Measurements from ENCODE around the gene RECQL5. TPM values are rescaled to one million over a fixed set of nuclear protein-coding genes. Genes with fewer than 3 reads are reported as not detected.
A peak's percentile ranks its signal among the peaks of the same experiment; 100 is the strongest.
"Not testable (repeated sequence)": the region's sequence is repeated elsewhere in the genome, so short reads cannot be mapped to it uniquely, and the experiment has no call there.

RECQL5 gene
- total and polyA plus RNA-seq, 2 donors = 19.6 to 22.2 TPM

DNA sequence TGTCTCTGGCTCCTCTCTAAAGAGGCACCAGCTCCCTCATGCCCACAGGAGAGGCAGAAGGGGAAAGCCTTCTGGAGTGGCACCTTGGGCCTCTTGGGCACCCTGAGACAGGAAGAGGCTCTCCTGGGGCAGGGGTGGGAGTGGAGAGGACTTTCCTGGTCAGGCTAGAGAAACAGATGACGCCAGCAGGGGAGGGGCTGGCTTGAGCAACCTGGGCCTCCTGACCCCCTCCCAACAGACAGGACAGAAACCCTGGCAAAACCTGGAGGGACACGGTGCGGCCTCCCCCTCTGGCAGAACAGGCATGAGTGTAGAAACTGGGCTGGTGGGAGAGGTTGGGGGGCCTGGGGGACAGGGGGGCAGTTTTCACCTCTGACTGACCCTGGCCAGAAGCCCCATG lies 27.6 kb downstream of the RECQL5 start:
- no peak overlapping the region for H3K27ac ChIP-seq (ENCODE audit: low read depth)
- 94% methylated on average over 3 of the region's 3 CpGs for WGBS
- H3K4me1 ChIP-seq (ENCODE audit: insufficient read depth) = peaks cover 1% of the 10 kb centered on the region
- H3K4me3 ChIP-seq (ENCODE audit: low read depth, low read length) = no peak overlapping the region
- no peak for DNase-seq (ENCODE audit: extremely low spot score)
- no peaks in the 10 kb centered on the region for H3K36me3 ChIP-seq (ENCODE audit: insufficient read depth)

DNA sequence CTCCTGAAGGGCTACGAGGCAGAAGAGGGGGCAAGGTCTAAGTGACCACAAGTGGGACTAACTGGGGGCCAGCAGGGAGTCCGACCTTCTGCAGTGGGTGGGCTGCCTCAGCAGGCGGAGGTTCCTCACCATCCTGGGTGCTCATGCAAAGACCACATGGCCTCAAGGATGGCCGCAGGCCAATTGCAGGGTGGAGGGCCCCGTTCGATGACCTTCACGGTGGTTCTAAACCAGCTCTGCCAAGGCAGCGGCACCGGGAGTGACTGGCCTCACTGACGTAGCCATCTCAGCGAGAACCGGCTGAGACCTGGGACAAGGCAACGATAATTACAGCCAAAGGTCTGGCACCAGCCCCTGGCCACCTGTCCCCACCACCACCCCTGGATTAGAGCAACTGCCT lies 28.1 kb downstream of the RECQL5 start:
- H3K36me3 ChIP-seq (ENCODE audit: insufficient read depth) = no peaks in the 10 kb centered on the region
- 93% methylated on average over 13 of the region's 13 CpGs for WGBS
- no peak overlapping the region for H3K4me3 ChIP-seq (ENCODE audit: low read depth, low read length)
- DNase-seq (ENCODE audit: extremely low spot score) = no peak
- peaks cover 4% of the 10 kb centered on the region for H3K4me1 ChIP-seq (ENCODE audit: insufficient read depth)
- no peak overlapping the region for H3K27ac ChIP-seq (ENCODE audit: low read depth)

DNA sequence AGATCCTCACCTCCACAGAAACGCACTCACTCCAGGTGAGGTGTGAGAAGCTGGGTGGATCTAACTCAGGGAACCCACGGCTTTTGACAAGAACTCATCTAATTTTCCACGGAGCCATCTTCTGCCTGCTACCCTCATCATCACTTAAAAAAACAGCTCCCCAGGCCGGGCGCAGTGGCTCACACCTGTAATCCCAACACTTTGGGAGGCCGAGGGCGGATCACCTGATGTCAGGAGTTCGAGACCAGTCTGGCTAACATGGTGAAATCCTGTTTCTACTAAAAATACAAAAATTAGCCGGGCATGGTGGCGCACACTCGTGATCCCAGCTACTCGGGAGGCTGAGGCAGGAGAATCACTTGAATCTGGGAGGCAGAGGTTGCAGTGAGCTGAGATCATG lies 28.9 kb downstream of the RECQL5 start:
- not testable (repeated sequence) for H3K27ac ChIP-seq (ENCODE audit: low read depth); H3K36me3 ChIP-seq (ENCODE audit: insufficient read depth); H3K4me3 ChIP-seq (ENCODE audit: low read depth, low read length); DNase-seq (ENCODE audit: extremely low spot score); H3K4me1 ChIP-seq (ENCODE audit: insufficient read depth)
- 96% methylated on average over 12 of the region's 12 CpGs for WGBS

DNA sequence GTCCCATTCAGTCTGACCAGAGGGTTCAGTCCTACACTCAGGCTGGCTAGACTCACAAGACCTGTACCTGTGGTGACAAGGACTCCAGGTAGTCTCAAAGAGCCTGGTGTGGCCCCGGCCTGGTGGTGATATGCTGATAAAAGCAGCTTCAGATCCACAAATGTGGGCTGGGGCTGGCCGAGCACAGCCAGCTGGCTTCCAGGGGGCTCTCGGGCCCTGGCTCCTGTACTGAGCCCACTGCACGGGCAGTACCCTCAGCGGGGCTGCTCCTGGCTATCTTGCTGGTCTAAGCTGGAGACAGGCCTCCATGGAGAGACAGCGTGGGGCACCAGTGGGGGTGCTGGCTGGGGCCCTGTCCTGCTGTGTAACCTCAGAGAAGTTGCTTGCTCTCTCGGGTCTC lies 29.4 kb downstream of the RECQL5 start:
- Histone ChIP-seq H3K4me1 (ENCODE audit: insufficient read depth) (peaks cover 4% of the 10 kb centered on the region), H3K4me3 (ENCODE audit: low read depth, low read length) (no peak overlapping the region), H3K36me3 (ENCODE audit: insufficient read depth) (no peaks in the 10 kb centered on the region), H3K27ac (ENCODE audit: low read depth) (no peak overlapping the region)
- WGBS = 93% methylated on average over 7 of the region's 7 CpGs
- no peak for DNase-seq (ENCODE audit: extremely low spot score)

DNA sequence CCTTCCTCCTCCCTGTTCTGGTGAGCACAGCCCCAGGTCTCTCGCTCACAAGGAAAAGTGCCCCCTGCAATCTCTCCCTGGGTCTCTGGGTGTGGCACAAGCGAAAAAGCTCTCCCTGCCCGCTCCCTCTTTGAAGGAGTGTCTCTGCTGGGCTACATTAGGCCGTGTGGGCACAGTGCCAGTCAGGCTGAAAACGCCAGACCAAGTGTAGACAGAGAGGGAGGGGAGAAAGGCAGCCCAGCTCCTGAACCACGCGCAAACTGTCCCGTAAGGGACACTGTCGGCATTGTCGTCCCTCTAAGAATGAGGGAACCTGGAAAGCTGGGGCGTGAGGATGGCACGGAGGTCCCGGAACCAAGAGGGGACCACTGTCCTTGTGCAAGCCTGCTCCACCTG lies 29.8 kb downstream of the RECQL5 start:
- Histone ChIP-seq H3K36me3 (ENCODE audit: insufficient read depth) (no peaks in the 10 kb centered on the region), H3K27ac (ENCODE audit: low read depth) (no peak overlapping the region), H3K4me1 (ENCODE audit: insufficient read depth) (peaks cover 4% of the 10 kb centered on the region), H3K4me3 (ENCODE audit: low read depth, low read length) (no peak overlapping the region)
- 63% methylated on average over 13 of the region's 13 CpGs for WGBS
- DNase-seq (ENCODE audit: extremely low spot score) = no peak

DNA sequence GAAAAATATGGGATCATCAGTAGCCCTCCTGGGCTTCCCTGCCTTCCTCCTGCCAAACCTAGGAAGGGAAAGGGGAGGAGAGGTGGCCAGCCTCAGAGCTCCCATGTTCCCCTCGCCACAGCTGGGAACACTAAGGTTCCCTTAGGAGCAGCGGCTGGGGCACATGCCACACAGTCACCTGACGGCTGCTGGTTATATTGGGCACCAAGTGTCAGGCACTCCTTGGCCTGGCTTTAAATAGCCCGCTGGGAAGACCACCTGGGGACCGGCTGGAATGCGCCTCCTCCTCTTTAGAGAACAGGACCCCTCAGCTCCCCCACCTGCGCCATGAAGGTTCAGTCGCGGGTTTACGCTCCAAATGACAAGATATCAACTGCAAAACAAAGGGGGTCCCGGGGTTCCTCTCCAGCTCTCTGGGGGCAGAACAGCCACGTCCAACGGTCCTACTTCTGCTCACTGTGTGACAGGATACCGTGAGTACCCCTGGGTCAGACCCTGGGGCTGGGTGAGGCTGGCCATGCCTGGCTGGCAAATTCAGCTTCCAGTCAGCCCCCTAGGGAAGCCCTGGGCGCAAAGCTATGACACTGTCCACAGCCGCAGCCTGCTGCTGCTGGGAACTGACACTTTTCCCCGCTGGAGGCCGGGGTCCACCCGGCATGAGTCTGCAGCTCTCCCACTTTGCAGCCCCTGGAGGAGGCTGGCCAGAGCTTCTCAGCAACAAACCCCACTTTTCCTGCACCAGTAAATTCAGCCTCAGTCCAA lies 30.4 kb downstream of the RECQL5 start:
- Histone ChIP-seq H3K36me3 (ENCODE audit: insufficient read depth) (no peaks in the 10 kb centered on the region), H3K4me3 (ENCODE audit: low read depth, low read length) (no peak overlapping the region), H3K4me1 (ENCODE audit: insufficient read depth) (peaks cover 4% of the 10 kb centered on the region), H3K27ac (ENCODE audit: low read depth) (no peak overlapping the region)
- DNase-seq (ENCODE audit: extremely low spot score) = no peak
- 91% methylated on average over 19 of the region's 19 CpGs for WGBS

DNA sequence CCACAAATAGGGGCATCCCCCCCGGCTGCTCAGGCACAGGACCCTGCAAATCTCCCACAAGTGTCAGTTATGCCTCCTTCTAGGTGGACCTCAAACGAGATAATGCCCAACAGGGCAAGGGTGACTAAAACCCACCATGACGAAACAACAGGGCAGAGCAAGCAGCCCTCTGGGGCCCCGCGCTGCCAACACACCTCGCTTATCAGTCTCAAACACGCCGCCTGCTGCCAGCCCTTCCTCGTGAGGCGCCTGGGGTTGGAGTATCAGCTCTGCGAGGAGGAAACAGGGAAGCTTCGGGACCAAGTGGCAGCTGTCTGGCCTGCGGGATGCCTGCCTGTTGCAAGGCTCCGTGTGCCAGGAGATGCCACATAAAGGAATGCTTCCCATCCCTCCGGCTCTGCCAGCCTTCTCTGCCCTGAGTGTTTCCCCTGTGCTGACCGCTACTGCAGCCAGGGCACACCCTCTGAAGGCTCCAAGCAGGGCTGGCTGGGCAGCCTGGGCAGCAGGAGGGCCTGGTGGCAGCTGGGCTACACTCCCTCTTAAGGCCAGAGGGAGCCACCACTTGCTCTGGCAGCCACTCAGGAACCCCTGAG lies 31.2 kb downstream of the RECQL5 start:
- Histone ChIP-seq H3K4me1 (ENCODE audit: insufficient read depth) (peaks cover 4% of the 10 kb centered on the region), H3K36me3 (ENCODE audit: insufficient read depth) (no peaks in the 10 kb centered on the region), H3K4me3 (ENCODE audit: low read depth, low read length) (no peak overlapping the region), H3K27ac (ENCODE audit: low read depth) (peak overlapping the region; percentile 4)
- WGBS = 84% methylated on average over 16 of the region's 16 CpGs
- no peak for DNase-seq (ENCODE audit: extremely low spot score)

DNA sequence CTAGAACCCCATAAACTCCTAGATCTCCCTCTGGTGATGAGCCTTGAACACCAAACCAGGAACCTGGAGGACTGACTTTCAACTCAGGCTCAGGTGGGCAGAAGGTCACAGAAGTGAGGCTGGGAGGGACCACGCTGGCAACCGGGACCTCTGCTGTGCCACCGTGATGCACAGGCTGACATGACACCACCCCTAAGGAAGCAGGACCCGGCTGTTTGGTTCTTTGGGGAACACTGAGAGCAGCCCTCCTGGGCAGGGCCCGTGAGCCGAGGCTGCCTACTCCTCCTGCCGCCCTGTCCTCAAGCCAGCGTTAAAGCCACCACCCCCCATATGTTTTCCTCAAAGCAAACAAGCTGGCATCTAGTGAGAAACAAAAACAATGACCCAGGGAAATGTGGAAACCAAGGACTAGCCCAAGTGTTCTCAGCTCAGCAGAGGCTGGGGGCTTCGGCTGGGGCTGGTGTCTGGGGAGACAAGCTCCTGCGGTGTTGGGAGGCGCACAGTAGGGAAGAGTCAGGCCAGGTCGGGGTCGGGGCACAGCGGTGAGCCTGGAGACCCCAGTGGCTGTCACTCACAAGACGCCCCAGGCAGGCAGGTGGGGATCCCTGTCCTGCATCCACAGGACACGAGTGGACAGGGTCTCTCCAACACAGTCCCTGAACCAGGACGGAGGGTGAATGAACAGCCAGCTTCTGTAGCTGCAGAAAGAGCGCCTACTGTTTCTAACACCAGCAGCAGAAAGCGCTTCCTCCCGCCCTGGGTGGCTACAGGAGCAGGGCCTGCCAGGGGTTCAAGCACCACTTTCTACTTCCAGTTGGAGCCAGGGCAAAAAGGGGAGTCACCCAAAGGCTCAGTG lies 32.0 kb downstream of the RECQL5 start:
- Histone ChIP-seq H3K4me1 (ENCODE audit: insufficient read depth) (peaks cover 4% of the 10 kb centered on the region), H3K4me3 (ENCODE audit: low read depth, low read length) (no peak overlapping the region)
- 83% methylated on average over 20 of the region's 20 CpGs for WGBS

DNA sequence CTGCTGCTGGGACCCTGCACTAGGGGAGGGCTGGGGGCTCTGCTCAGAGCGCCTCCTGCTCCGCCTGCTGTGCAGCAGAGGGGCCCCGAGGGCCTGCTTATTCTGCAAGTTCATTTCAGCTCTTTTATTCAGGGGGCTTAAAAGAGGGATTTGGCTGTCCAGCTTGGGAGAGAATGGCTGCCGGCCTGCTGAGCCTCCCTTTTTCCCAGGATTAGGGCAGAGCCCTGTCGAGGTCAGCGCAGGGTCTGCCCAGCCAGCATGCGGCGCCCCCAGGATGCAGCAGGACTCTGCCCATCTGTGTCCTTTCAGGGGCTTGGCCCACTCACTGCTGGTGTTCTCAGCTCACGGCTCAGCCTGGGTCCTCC lies 32.6 kb downstream of the RECQL5 start:
- H3K4me3 ChIP-seq (ENCODE audit: low read depth, low read length) = no peak overlapping the region
- H3K4me1 ChIP-seq (ENCODE audit: insufficient read depth) = peaks cover 4% of the 10 kb centered on the region
- 66% methylated on average over 9 of the region's 9 CpGs for WGBS
- H3K36me3 ChIP-seq (ENCODE audit: insufficient read depth) = no peaks in the 10 kb centered on the region
- no peak for DNase-seq (ENCODE audit: extremely low spot score)
- H3K27ac ChIP-seq (ENCODE audit: low read depth) = no peak overlapping the region

More for the DNA sequence above, 32.0 kb downstream of the RECQL5 start:
- DNase-seq (ENCODE audit: extremely low spot score) = no peak
- H3K36me3 ChIP-seq (ENCODE audit: insufficient read depth) = no peaks in the 10 kb centered on the region
- peak overlapping the region; percentile 4 for H3K27ac ChIP-seq (ENCODE audit: low read depth)

DNA sequence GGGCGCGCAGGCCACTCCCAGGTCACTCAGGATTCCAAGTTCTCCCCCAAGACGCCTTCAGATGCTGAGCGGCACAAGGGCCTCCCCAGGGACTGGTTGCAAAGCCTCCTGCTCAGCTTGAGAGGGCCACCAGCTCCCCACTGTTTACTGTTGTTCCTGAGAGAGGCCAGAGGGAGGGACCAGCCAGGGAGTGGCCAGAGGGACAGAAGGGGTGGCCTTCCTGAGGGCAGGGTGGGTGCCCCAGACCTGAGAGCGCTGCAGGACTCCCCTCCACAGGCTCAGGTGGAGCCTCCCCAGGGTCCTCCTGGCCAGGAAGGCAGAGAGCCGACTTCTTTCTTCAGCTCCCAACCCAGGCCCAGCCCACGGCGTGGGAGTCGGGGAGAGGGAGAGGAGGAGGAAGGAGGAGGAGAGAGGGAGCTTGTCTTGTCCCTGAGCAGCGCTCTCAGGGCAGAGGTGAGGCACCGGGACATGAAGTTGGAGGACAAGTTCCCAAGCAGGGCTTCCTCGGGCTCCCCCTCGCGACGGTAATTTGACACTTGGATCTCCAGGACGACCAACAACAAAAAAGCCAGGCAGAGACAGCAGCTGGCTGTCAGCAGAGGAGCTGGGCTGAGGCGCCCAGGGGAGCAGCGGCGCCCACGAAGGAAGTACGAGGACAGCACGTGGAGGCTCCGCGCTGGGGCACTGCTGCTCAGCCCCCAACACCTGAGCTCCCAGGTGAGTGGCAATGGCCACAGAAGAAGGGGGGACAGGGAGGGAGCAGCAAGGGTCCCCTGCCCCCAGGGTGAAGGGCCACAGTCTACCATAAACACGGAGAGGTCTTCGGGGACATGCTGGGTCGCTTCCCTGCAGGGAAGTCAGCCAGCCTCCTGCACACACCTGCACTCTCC lies 33.2 kb downstream of the RECQL5 start:
- WGBS = 12% methylated on average over 27 of the region's 27 CpGs
- Histone ChIP-seq H3K36me3 (ENCODE audit: insufficient read depth) (no peaks in the 10 kb centered on the region), H3K4me1 (ENCODE audit: insufficient read depth) (peaks cover 4% of the 10 kb centered on the region), H3K27ac (ENCODE audit: low read depth) (peak overlapping the region; percentile 86), H3K4me3 (ENCODE audit: low read depth, low read length) (no peak overlapping the region)
- DNase-seq (ENCODE audit: extremely low spot score) = peak; percentile 91

DNA sequence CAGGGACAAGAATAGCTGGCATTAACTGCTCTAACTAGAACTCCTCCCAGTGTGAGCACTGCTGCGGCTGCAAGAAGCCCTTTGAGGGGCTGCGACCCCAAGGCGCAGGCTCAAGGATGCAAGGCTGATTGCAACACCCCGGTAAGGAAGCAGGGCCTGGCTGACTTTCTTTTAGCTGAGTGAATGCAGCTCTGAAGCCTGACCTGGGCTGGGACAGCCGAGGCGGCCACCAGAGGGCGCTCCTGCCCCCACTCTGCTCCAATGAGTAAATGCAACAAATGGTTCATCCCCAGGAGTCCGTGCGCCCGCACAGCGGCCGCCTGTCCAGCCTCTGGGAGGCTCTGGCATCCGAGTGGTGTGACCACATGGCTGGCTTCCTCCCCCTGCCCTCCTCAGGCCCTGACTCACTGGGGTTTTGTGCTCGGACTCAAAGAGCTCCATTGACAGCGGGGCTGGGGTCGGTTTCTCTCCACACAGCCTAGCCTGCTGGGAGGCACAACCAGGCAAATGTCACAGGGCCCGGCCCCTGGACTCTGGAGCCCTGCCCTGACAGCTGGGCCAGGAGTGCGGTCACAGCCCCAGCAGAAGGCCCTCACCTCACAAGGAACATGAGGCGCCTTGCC lies 34.0 kb downstream of the RECQL5 start, which contains the start of gene SMIM5:
Gene SMIM5 (plus strand): TSS at position 572 of the 623 bp plus-strand sequence. CDS start 6,768 bp downstream, outside the sequence.
- Histone ChIP-seq H3K36me3 (ENCODE audit: insufficient read depth) (no peaks in the 10 kb centered on the region), H3K4me1 (ENCODE audit: insufficient read depth) (peaks cover 4% of the 10 kb centered on the region)

DNA sequence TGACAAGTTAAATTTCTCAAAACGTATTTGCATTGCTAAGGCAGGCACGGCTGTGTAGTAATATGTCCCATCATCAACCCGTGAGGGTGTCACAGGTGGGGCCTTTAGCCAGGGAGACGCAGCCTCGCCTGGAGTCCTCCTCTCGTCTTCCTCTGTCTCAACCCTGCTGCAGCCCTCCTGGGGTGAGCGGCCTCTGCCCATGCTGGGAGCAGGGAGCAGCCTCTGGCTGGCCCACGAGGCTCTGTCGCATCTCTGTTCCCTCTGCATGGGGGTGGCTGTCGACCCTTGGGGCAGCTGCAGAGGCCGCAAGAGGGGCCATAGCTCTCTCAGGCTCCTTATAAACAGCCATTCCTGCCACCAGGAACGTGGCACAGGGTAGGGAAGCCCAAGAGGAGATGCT lies 34.5 kb downstream of the RECQL5 start:
- WGBS = 79% methylated on average over 12 of the region's 12 CpGs
- no peak for DNase-seq (ENCODE audit: extremely low spot score)
- no peak overlapping the region for H3K27ac ChIP-seq (ENCODE audit: low read depth)

More for the DNA sequence above, 34.0 kb downstream of the RECQL5 start, which contains the start of gene SMIM5:
- Histone ChIP-seq H3K4me3 (ENCODE audit: low read depth, low read length) (no peak within 1 kb of the TSS), H3K27ac (ENCODE audit: low read depth) (peak within 1 kb of the TSS; percentile 86)
- WGBS = 15% methylated on average over 19 of the region's 19 CpGs
- no peak for DNase-seq (ENCODE audit: extremely low spot score)

More for the DNA sequence above, 34.5 kb downstream of the RECQL5 start:
- Histone ChIP-seq H3K4me3 (ENCODE audit: low read depth, low read length) (no peak overlapping the region), H3K36me3 (ENCODE audit: insufficient read depth) (no peaks in the 10 kb centered on the region), H3K4me1 (ENCODE audit: insufficient read depth) (peaks cover 4% of the 10 kb centered on the region)
